Measurements from ENCODE around the gene TTC33. TPM values are rescaled to one million over a fixed set of nuclear protein-coding genes. Genes with fewer than 3 reads are reported as not detected.

TTC33 gene
- total and polyA plus RNA-seq, 2 donors (not counting 1 experiment from before 2014, with no cell fraction given): 2.1 to 15.8 TPM

- TF ChIP-seq EZH2 (IDR thresholded peaks at IDR 0.05; ENCODE audit: borderline replicate concordance, insufficient read depth, low read depth, low read length, poor library complexity, severe bottlenecking): no peak
- peak; percentile 7 for DNase-seq
- H3K27ac ChIP-seq (ENCODE audit: low read length in 2 of 2): peak overlapping the region; percentile 8 to 56
- peak overlapping the region; percentile 41 for H3K9ac ChIP-seq (ENCODE audit: low read length)
- ChIA-PET CTCF (no interaction called here), POLR2A (interaction anchor here (0.6 kb wide), 1 partner anchor 9 kb away, joined by 5 read pairs; no protein-coding TSS in a partner anchor)
- intact Hi-C loops (cut with micrococcal nuclease): no loop called here
- no peaks in the 10 kb centered on the region for H3K27me3 Mint-ChIP-seq
- peak; percentile 24 for ATAC-seq (ENCODE audit: low read depth)
- H4K20me1 ChIP-seq (ENCODE audit: control insufficient read depth, insufficient read depth, low read length, poor library complexity, severe bottlenecking): no peaks in the 10 kb centered on the region
- H2AFZ ChIP-seq (ENCODE audit: insufficient read depth, low read depth, low read length, poor library complexity, severe bottlenecking): peak overlapping the region; percentile 57
- peak overlapping the region; percentile 62 for H3K4me2 ChIP-seq (replicated peaks; ENCODE audit: low read depth, low read length, poor library complexity, severe bottlenecking)
- H3K4me3 Mint-ChIP-seq: peak overlapping the region; percentile 67
- H3K4me1 ChIP-seq (ENCODE audit: control insufficient read depth in 2 of 2, insufficient read depth in 2 of 2, low read length in 2 of 2): peaks cover 33 to 35% of the 10 kb centered on the region in 2 donors
- peak overlapping the region; percentile 77 for H3K27ac Mint-ChIP-seq
- H3K4me1 Mint-ChIP-seq: peaks cover 52% of the 10 kb centered on the region
- no peaks in the 10 kb centered on the region for H3K9me3 ChIP-seq (ENCODE audit: control extremely low read depth in 1 of 3, control insufficient read depth in 2 of 3, insufficient read depth in 1 of 3, low read length in 2 of 3)
- H3K27me3 ChIP-seq (replicated peaks in 1 of 4; ENCODE audit: control extremely low read depth in 1 of 4, control insufficient read depth in 3 of 4, insufficient read depth in 4 of 4, low read length in 3 of 4): no peaks in the 10 kb centered on the region
- WGBS (ENCODE audit: insufficient coverage): 57% methylated on average over 6 of the region's 11 CpGs
- peak overlapping the region in 2 of 5 experiments; percentile 25 for H3K4me3 ChIP-seq (ENCODE audit: control extremely low read depth in 1 of 5, extremely low read depth in 1 of 5, insufficient read depth in 1 of 5, low read depth in 2 of 5, low read length in 4 of 5)
- no peaks in the 10 kb centered on the region for H3K36me3 ChIP-seq (replicated peaks in 1 of 2; ENCODE audit: control extremely low read depth in 1 of 2, control insufficient read depth in 1 of 2, extremely low read depth in 1 of 2, insufficient read depth in 2 of 2, low read length in 1 of 2)
- no peaks in the 10 kb centered on the region for H3K79me2 ChIP-seq (ENCODE audit: control insufficient read depth, insufficient read depth, low read length)
- no peaks in the 10 kb centered on the region for H3K9me3 Mint-ChIP-seq (ENCODE audit: insufficient read depth)
These were observed 149.5 kb downstream of the TTC33 start for GRCh38 chr5:40606077-40606765.

GRCh38 chr5:40605295-40605958 is 150.3 kb downstream of the TTC33 start:
- WGBS (ENCODE audit: insufficient coverage): 100% methylated on average over 3 of the region's 4 CpGs
- peak overlapping the region; percentile 77 for H3K27ac Mint-ChIP-seq
- H3K9me3 Mint-ChIP-seq (ENCODE audit: insufficient read depth): no peaks in the 10 kb centered on the region
- no peaks in the 10 kb centered on the region for H4K20me1 ChIP-seq (ENCODE audit: control insufficient read depth, insufficient read depth, low read length, poor library complexity, severe bottlenecking)
- intact Hi-C loops (cut with micrococcal nuclease): loop anchor here (2.0 kb wide), 1 partner anchor 15 kb away; no protein-coding TSS in a partner anchor
- H3K9ac ChIP-seq (ENCODE audit: low read length): peak overlapping the region; percentile 41
- no peaks in the 10 kb centered on the region for H3K27me3 ChIP-seq (replicated peaks in 1 of 4; ENCODE audit: control extremely low read depth in 1 of 4, control insufficient read depth in 3 of 4, insufficient read depth in 4 of 4, low read length in 3 of 4)
- H3K4me2 ChIP-seq (replicated peaks; ENCODE audit: low read depth, low read length, poor library complexity, severe bottlenecking): peak overlapping the region; percentile 62
- H3K36me3 ChIP-seq (replicated peaks in 1 of 2; ENCODE audit: control extremely low read depth in 1 of 2, control insufficient read depth in 1 of 2, extremely low read depth in 1 of 2, insufficient read depth in 2 of 2, low read length in 1 of 2): no peaks in the 10 kb centered on the region
- no peaks in the 10 kb centered on the region for H3K79me2 ChIP-seq (ENCODE audit: control insufficient read depth, insufficient read depth, low read length)
- peak; percentile 31 for ATAC-seq (ENCODE audit: low read depth)
- H3K4me1 Mint-ChIP-seq: peaks cover 59% of the 10 kb centered on the region
- ChIA-PET POLR2A (interaction anchor here (0.6 kb wide), 1 partner anchor 56 kb away, joined by 9 read pairs; no protein-coding TSS in a partner anchor), CTCF (no interaction called here)
- H3K27me3 Mint-ChIP-seq: no peaks in the 10 kb centered on the region
- H3K4me1 ChIP-seq (ENCODE audit: control insufficient read depth in 2 of 2, insufficient read depth in 2 of 2, low read length in 2 of 2): peaks cover 36 to 43% of the 10 kb centered on the region in 2 donors
- peak overlapping the region in 1 of 5 experiments; percentile 25 for H3K4me3 ChIP-seq (ENCODE audit: control extremely low read depth in 1 of 5, extremely low read depth in 1 of 5, insufficient read depth in 1 of 5, low read depth in 2 of 5, low read length in 4 of 5)
- H3K27ac ChIP-seq (ENCODE audit: low read length in 2 of 2): peak overlapping the region; percentile 8 to 56
- TF ChIP-seq EZH2 (IDR thresholded peaks at IDR 0.05; ENCODE audit: borderline replicate concordance, insufficient read depth, low read depth, low read length, poor library complexity, severe bottlenecking) (no peak), CTCF (IDR thresholded peaks at IDR 0.05) (no peak)
- no peak for DNase-seq
- H2AFZ ChIP-seq (ENCODE audit: insufficient read depth, low read depth, low read length, poor library complexity, severe bottlenecking): peak overlapping the region; percentile 57
- H3K4me3 Mint-ChIP-seq: peak overlapping the region; percentile 67
- H3K9me3 ChIP-seq (ENCODE audit: control extremely low read depth in 1 of 3, control insufficient read depth in 2 of 3, insufficient read depth in 1 of 3, low read length in 2 of 3): no peaks in the 10 kb centered on the region
